Kidney (tissue), 14 donors: Measurements from ENCODE around the gene SLC6A3. TPM values are rescaled to one million over a fixed set of nuclear protein-coding genes. Genes with fewer than 3 reads are reported as not detected.

Experiments
- DNase-seq, 5 donors: peaks; one replicate each; pipeline ENCODE4 v3.0.0-alpha.2; 2013 to 2020
- FAIRE-seq: peaks from 2 replicates; lab custom pipeline; 2012; peaks lifted over from hg19 to GRCh38; lab: Jason Lieb, UNC
- H3K27ac ChIP-seq, 2 donors: one replicate each; pipeline ENCODE4 v1.7.0; 2013; ENCODE audit warnings: low read depth in 2 of 2, low read length in 2 of 2, inconsistent platforms in 1 of 2
- H3K27me3 ChIP-seq: one replicate; pipeline ENCODE4 v1.7.1; 2013; ENCODE audit warnings: low read length, inconsistent platforms; ENCODE audit not compliant: control insufficient read depth, insufficient read depth
- H3K36me3 ChIP-seq, 3 donors: one replicate each; pipeline versions ENCODE4 v1.7.0 to v1.7.1; 2013; ENCODE audit warnings: low read length in 3 of 3, control low read depth in 1 of 3, inconsistent platforms in 1 of 3; ENCODE audit not compliant: insufficient read depth in 3 of 3, control insufficient read depth in 2 of 3
- H3K4me1 ChIP-seq, 3 donors: one replicate each; pipeline versions ENCODE4 v1.7.0 to v1.7.1; 2013; ENCODE audit warnings: low read length in 3 of 3, inconsistent platforms in 1 of 3, low read depth in 1 of 3; ENCODE audit not compliant: control insufficient read depth in 2 of 3, insufficient read depth in 2 of 3
- H3K4me3 ChIP-seq, 3 donors: one replicate each; pipeline versions ENCODE4 v1.7.0 to v1.8.1; 2013; ENCODE audit warnings: low read length in 3 of 3, control low read depth in 1 of 3, inconsistent platforms in 1 of 3
- H3K9ac ChIP-seq, 3 donors: one replicate each; pipeline versions ENCODE4 v1.7.0 to v1.7.1; 2013; ENCODE audit warnings: low read length in 3 of 3, control low read depth in 1 of 3, inconsistent platforms in 1 of 3
- H3K9me3 ChIP-seq, 3 donors: one replicate each; pipeline versions ENCODE4 v1.7.0 to v1.7.1; 2013; ENCODE audit warnings: low read length in 3 of 3, control low read depth in 1 of 3, inconsistent platforms in 1 of 3; ENCODE audit not compliant: control insufficient read depth in 2 of 3, insufficient read depth in 1 of 3
- intact Hi-C: fragments of 100-400 bp; cut with DNase I; formaldehyde crosslinking; loops from one replicate; pipeline ENCODE4 v1.11.1; 2022
- polyA plus RNA-seq: library from polyadenylated mRNA; stranded (reverse); fragments of 350-450 nt; fragmentation: Illumina TruSeq; extraction: RNeasy Lipid Tissue Mini Kit (QIAGEN cat#74804); gene quantifications from one replicate; pipeline ENCODE4 v1.2.3, GENCODE V29; 2014; ENCODE audit warnings: low read depth, low replicate concordance; ENCODE audit not compliant: insufficient read depth
- total RNA-seq: library from RNA; stranded (reverse); fragmentation: NEBNext Ultra II Directional; extraction: Animal tissue kit (Norgen Biotek cat#: 25700); gene quantifications from one replicate; pipeline ENCODE4 v1.2.1, GENCODE V29; 2021
- TF ChIP-seq, protein P1 (sequence below): IDR thresholded peaks from 3 replicates; pipeline ENCODE4 v1.5.1; 2012; ENCODE audit warnings: mild to moderate bottlenecking, moderate library complexity, borderline replicate concordance; ENCODE audit not compliant: insufficient read depth; ENCODE audit errors: extremely low read depth
- donor health status: control.
- donor health status: control.
- donor health status: control.
- donor health status: control.
- donor health status: control.
- donor health status: DM: yes; HTN: yes; CAD: no.
- donor health status: Normal renal cell carcinoma (clear cell type).

Gene SLC6A3
- total and polyA plus RNA-seq, 2 donors from 2014 or later, result 0.09 to 0.54 TPM

DNA sequence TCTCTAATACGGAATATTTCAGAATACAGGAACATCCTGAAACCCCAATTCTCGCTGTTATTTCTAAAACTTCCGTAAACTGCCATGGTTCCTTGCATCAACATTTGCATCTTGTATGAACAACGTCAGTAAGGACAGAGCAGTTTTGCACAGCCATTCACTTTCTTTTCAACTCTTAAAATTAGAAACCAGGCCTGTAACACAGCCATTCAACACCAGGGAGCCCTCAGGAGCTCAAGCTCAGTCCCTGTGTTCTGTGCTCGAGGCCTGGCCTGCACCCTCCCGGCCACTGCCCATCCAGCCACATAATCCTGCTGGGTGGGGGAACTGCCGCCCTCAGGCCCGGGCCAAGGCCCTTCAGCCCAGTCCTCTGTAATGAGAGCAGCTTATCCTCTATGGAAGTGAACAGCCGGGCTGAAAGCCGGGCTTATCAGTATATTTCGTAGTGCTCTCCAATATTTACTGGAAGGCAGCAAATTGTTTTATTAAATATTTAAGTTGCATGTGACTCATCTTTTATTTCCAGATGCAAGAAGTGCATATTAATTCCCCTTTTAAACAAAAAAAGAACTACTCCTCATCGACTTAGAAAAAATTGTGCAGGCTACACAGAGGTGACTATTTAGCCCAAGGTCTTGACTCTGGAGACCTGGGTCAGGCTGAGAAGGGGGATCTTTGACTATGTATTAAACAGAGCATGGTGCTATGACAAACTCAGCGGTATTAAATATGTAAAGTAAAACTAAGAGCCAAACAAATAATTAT lies 33.2 kb upstream of the SLC6A3 start:
- H3K9ac ChIP-seq, result no peak overlapping the region
- no peaks in the 10 kb centered on the region for H3K4me1 ChIP-seq
- DNase-seq (no peak), FAIRE-seq (no peak)
- H3K27me3 ChIP-seq, result no peaks in the 10 kb centered on the region
- H3K4me3 ChIP-seq, result no peak overlapping the region
- H3K9me3 ChIP-seq, result no peaks in the 10 kb centered on the region
- intact Hi-C loops, result no loop called here
- TF ChIP-seq, protein P1, sequence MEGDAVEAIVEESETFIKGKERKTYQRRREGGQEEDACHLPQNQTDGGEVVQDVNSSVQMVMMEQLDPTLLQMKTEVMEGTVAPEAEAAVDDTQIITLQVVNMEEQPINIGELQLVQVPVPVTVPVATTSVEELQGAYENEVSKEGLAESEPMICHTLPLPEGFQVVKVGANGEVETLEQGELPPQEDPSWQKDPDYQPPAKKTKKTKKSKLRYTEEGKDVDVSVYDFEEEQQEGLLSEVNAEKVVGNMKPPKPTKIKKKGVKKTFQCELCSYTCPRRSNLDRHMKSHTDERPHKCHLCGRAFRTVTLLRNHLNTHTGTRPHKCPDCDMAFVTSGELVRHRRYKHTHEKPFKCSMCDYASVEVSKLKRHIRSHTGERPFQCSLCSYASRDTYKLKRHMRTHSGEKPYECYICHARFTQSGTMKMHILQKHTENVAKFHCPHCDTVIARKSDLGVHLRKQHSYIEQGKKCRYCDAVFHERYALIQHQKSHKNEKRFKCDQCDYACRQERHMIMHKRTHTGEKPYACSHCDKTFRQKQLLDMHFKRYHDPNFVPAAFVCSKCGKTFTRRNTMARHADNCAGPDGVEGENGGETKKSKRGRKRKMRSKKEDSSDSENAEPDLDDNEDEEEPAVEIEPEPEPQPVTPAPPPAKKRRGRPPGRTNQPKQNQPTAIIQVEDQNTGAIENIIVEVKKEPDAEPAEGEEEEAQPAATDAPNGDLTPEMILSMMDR, result no peak
- H3K36me3 ChIP-seq, result peaks cover 0 to 3% (median 0%) of the 10 kb centered on the region in 3 donors
- no peak overlapping the region for H3K27ac ChIP-seq

DNA sequence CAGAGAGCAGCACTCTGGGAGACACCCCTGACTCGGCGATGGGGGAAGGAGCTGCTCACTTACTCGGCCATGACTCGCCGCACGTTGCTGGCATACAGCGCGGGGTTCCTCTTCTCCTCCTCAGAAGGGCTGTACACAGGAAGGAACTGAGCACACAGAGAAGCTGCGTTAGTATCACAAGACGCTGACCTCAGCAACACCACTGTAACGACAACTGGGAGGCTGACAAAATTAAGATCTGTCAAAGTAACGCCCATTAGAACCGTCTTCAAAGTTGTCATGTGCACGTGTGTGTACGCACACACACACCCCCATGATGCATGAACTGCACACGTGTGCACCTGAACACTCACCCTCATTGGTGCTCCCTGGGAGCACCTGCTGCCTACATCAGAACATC lies 32.1 kb upstream of the SLC6A3 start:
- no peak for FAIRE-seq
- Histone ChIP-seq H3K9me3 (no peaks in the 10 kb centered on the region), H3K36me3 (peaks cover 0 to 3% (median 0%) of the 10 kb centered on the region in 3 donors), H3K27ac (no peak overlapping the region), H3K9ac (no peak overlapping the region), H3K4me3 (no peak overlapping the region), H3K4me1 (no peaks in the 10 kb centered on the region), H3K27me3 (no peaks in the 10 kb centered on the region)
- intact Hi-C loops, result no loop called here
- TF ChIP-seq, protein P1, result no peak
- DNase-seq, result peak in 1 of 5 donors; percentile 76

DNA sequence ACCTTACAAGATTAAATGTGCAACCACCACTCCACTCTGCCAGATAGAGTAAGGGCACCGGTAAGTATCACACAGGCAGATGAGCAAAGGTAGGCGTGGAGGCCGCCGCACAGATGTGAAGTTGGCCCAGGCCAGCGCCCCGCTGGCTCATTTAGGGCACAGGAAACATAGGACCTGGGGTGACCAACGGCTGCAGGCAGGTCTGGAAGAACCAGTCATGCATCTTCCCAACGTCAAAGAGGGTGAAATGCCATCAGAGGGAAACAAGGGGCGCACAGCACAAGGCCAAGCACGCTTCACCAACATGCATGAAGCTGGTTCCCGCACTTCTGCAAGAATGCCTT lies 31.7 kb upstream of the SLC6A3 start:
- TF ChIP-seq, protein P1, result no peak
- FAIRE-seq (no peak), DNase-seq (peak in 1 of 5 donors; percentile 55)
- Histone ChIP-seq H3K27me3 (no peaks in the 10 kb centered on the region), H3K9ac (no peak overlapping the region), H3K27ac (peak overlapping the region in 1 of 2 donors; percentile 28), H3K4me3 (no peak overlapping the region), H3K9me3 (no peaks in the 10 kb centered on the region), H3K4me1 (no peaks in the 10 kb centered on the region), H3K36me3 (peaks cover 0 to 3% (median 0%) of the 10 kb centered on the region in 3 donors)
- intact Hi-C loops, result no loop called here
